ENCODE data around the gene ILDR2. TPM values are rescaled to one million over a fixed set of nuclear protein-coding genes. Genes with fewer than 3 reads are reported as not detected.
"Not testable (repeated sequence)": the region's sequence is repeated elsewhere in the genome, so short reads cannot be mapped to it uniquely, and the experiment has no call there.

ILDR2 gene
- total RNA-seq, 4 donors from 2014 or later: 2.7 to 15.2 (median 8.2) TPM

- peak; percentile 65 for ATAC-seq
- no peak overlapping the region for H3K27ac ChIP-seq
- no CpG with 5 or more reads among the region's 44 CpGs for WGBS, 2 donors (ENCODE audit: low coverage in 1 of 2)
- H3K9me3 ChIP-seq: no peaks in the 10 kb centered on the region
- H3K36me3 ChIP-seq: no peaks in the 10 kb centered on the region
- H3K4me3 ChIP-seq: peak overlapping the region in 1 of 2 donors; percentile 21
- peak; percentile 22 to 78 (median 60) for TF ChIP-seq CTCF (IDR thresholded peaks at IDR 0.05)
- TF ChIP-seq POLR2AphosphoS5 (IDR thresholded peaks at IDR 0.05): no peak
- TF ChIP-seq POLR2A (IDR thresholded peaks at IDR 0.05): no peak
- no peak for TF ChIP-seq EP300 (IDR thresholded peaks at IDR 0.05)
- peaks cover 36% of the 10 kb centered on the region for H3K27me3 ChIP-seq
- H3K4me1 ChIP-seq: peaks cover 0 to 8% (median 5%) of the 10 kb centered on the region in 3 donors
These were observed 91.2 kb downstream of the ILDR2 start for GRCh38 chr1:166884040-166884642.

GRCh38 chr1:166882893-166883292 is 92.4 kb downstream of the ILDR2 start:
- Histone ChIP-seq H3K27me3 (peaks cover 36% of the 10 kb centered on the region), H3K4me3 (no peak overlapping the region), H3K27ac (no peak overlapping the region), H3K9me3 (no peaks in the 10 kb centered on the region), H3K4me1 (peaks cover 0 to 8% (median 5%) of the 10 kb centered on the region in 3 donors), H3K36me3 (no peaks in the 10 kb centered on the region)
- no peak for TF ChIP-seq CTCF (IDR thresholded peaks at IDR 0.05)
- no peak for TF ChIP-seq EP300 (IDR thresholded peaks at IDR 0.05)
- TF ChIP-seq POLR2AphosphoS5 (IDR thresholded peaks at IDR 0.05): no peak
- no peak for TF ChIP-seq POLR2A (IDR thresholded peaks at IDR 0.05)
- no peak for ATAC-seq
- 41 to 53% methylated on average over 2 of the region's 2 CpGs for WGBS, 2 donors (ENCODE audit: low coverage in 1 of 2)

- ATAC-seq, H3K36me3 ChIP-seq, H3K27me3 ChIP-seq, H3K4me3 ChIP-seq, H3K9me3 ChIP-seq, H3K27ac ChIP-seq: not testable (repeated sequence)
- peaks cover 0 to 30% (median 9%) of the 10 kb centered on the region in 3 donors for H3K4me1 ChIP-seq
- 94% methylated on average over 12 to 14 of the region's 21 CpGs for WGBS, 2 donors (ENCODE audit: low coverage in 1 of 2)
These were observed 97.0 kb downstream of the ILDR2 start for GRCh38 chr1:166878173-166878917.

- 0 to 3% methylated on average over 5 to 7 of the region's 7 CpGs for WGBS, 2 donors (ENCODE audit: low coverage in 1 of 2)
- peak overlapping the region in 3 of 4 donors; percentile 94 to 97 (median 96) for H3K27ac ChIP-seq
- no peak for ATAC-seq
These were observed 98.9 kb downstream of the ILDR2 start for GRCh38 chr1:166876540-166876838.

More at GRCh38 chr1:166876540-166876838, 98.9 kb downstream of the ILDR2 start:
- peak overlapping the region; percentile 10 to 99 for H3K4me3 ChIP-seq
- TF ChIP-seq EP300 (IDR thresholded peaks at IDR 0.05) (no peak), CTCF (IDR thresholded peaks at IDR 0.05) (peak in 2 of 4 experiments; percentile 43 to 56)
- no peaks in the 10 kb centered on the region for H3K27me3 ChIP-seq
- H3K36me3 ChIP-seq: no peaks in the 10 kb centered on the region
- H3K9me3 ChIP-seq: no peaks in the 10 kb centered on the region
- peaks cover 0 to 47% (median 10%) of the 10 kb centered on the region in 3 donors for H3K4me1 ChIP-seq

All from gastroesophageal sphincter (tissue), 4 donors.